Immature natural killer cell (primary cell): ENCODE measurements around the gene KIF7. TPM values are rescaled to one million over a fixed set of nuclear protein-coding genes. Genes with fewer than 3 reads are reported as not detected.

Experiments
- DNase-seq, 3 donors: peaks; one replicate each; pipeline ENCODE4 v3.0.0; 2022; ENCODE audit warnings: mixed read lengths in 1 of 3
- H3K27ac Mint-ChIP-seq, 6 donors: one replicate each; pipeline ENCODE4 v1.8.0; 2020; ENCODE audit warnings: mixed read lengths in 6 of 6, mild to moderate bottlenecking in 5 of 6, inconsistent platforms in 4 of 6, moderate library complexity in 3 of 6
- H3K27me3 Mint-ChIP-seq, 3 donors: one replicate each; pipeline ENCODE4 v1.8.0; 2020 to 2021; ENCODE audit warnings: low read depth in 3 of 3, mild to moderate bottlenecking in 3 of 3, mixed read lengths in 3 of 3, moderate library complexity in 3 of 3, inconsistent platforms in 1 of 3
- H3K36me3 Mint-ChIP-seq, 3 donors: one replicate each; pipeline ENCODE4 v1.8.0; 2020; ENCODE audit warnings: mixed read lengths in 3 of 3, inconsistent platforms in 2 of 3, mild to moderate bottlenecking in 2 of 3
- H3K4me1 Mint-ChIP-seq, 2 donors: one replicate each; pipeline ENCODE4 v1.8.0; 2020; ENCODE audit warnings: inconsistent platforms in 2 of 2, mild to moderate bottlenecking in 2 of 2, mixed read lengths in 2 of 2, moderate library complexity in 1 of 2
- H3K4me3 Mint-ChIP-seq, 5 donors: one replicate each; pipeline ENCODE4 v1.8.0; 2020; ENCODE audit warnings: mild to moderate bottlenecking in 5 of 5, mixed read lengths in 5 of 5, inconsistent platforms in 3 of 5, moderate library complexity in 3 of 5
- H3K9me3 Mint-ChIP-seq, 6 donors: one replicate each; pipeline ENCODE4 v1.8.0; 2020; ENCODE audit warnings: mild to moderate bottlenecking in 6 of 6, mixed read lengths in 6 of 6, inconsistent platforms in 4 of 6, moderate library complexity in 3 of 6
- polyA plus RNA-seq, 3 donors: library from polyadenylated mRNA; unstranded; fragments of 300-500 nt; fragmentation: Illumina TruSeq; gene quantifications; one replicate each; pipeline ENCODE4 v1.2.3, GENCODE V29; 2021

KIF7 gene
- polyA plus RNA-seq, 3 donors from 2014 or later: 0.16 TPM; not detected in 2

GRCh38 chr15:89630974-89631901, 24.0 kb downstream of the KIF7 start:
- H3K9me3 Mint-ChIP-seq: peaks cover 0 to 4% (median 0%) of the 10 kb centered on the region in 6 donors
- no peak overlapping the region for H3K27ac Mint-ChIP-seq
- H3K36me3 Mint-ChIP-seq: peaks cover 0 to 9% (median 4%) of the 10 kb centered on the region in 3 donors
- H3K4me1 Mint-ChIP-seq: no peaks in the 10 kb centered on the region
- H3K27me3 Mint-ChIP-seq: peaks cover 2 to 5% (median 3%) of the 10 kb centered on the region in 3 donors
- H3K4me3 Mint-ChIP-seq: no peak overlapping the region
- DNase-seq: no peak

DNA sequence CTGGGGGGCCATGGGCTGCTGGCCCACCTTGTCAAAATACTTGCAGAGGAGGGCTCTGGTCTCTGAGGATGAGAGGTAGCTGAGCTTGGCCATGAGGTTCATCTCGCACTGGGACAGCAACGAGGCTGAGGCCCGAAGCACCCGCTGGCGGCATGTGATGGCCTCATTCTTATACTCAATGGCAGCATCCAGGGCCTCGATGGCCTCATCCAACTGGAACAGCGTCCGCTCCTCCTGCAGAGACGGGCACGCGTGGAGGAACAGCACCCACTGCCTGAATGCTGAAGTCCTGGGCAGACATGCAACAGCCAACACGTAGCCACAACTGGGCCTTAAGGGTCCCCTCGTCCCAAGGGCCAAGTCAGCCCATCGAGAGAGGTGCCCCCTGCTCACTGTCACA, 25.0 kb downstream of the KIF7 start:
- Mint-ChIP-seq H3K27ac (no peak overlapping the region), H3K9me3 (peaks cover 0 to 2% (median 0%) of the 10 kb centered on the region in 6 donors), H3K36me3 (peaks cover 0 to 8% (median 4%) of the 10 kb centered on the region in 3 donors), H3K4me3 (no peak overlapping the region), H3K27me3 (peaks cover 2 to 5% (median 3%) of the 10 kb centered on the region in 3 donors), H3K4me1 (no peaks in the 10 kb centered on the region)
- DNase-seq: no peak

DNA sequence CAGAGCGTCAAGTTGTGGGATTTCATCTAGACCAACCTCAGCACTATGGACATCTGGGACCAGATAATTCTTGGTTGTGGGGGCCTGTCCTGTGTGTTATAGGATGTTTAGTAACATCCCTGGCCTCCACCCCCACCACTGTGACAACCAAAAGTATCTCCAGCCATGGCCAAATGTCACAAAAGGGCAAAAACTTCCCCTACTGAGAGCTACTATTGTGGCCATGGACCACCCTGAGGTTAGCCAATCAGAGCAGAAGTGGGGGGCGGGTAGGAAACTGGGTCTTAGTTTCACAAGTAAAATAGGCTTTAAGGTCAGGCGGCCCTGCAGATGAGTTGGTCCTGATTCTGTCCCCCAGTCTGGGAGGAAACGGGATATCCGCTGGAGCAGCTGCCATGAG, 25.4 kb downstream of the KIF7 start:
- H3K4me1 Mint-ChIP-seq: no peaks in the 10 kb centered on the region
- H3K4me3 Mint-ChIP-seq: no peak overlapping the region
- no peaks in the 10 kb centered on the region for H3K9me3 Mint-ChIP-seq
- H3K27me3 Mint-ChIP-seq: peaks cover 0 to 5% (median 3%) of the 10 kb centered on the region in 3 donors
- peak overlapping the region in 1 of 6 donors; percentile 51 for H3K27ac Mint-ChIP-seq
- H3K36me3 Mint-ChIP-seq: peaks cover 0 to 7% (median 4%) of the 10 kb centered on the region in 3 donors
- DNase-seq: no peak

- Mint-ChIP-seq H3K9me3 (no peaks in the 10 kb centered on the region), H3K4me3 (no peak overlapping the region), H3K27ac (peak overlapping the region in 1 of 6 donors; percentile 51), H3K36me3 (peaks cover 0 to 7% (median 4%) of the 10 kb centered on the region in 3 donors), H3K4me1 (no peaks in the 10 kb centered on the region), H3K27me3 (peaks cover 0 to 4% (median 3%) of the 10 kb centered on the region in 3 donors)
- no peak for DNase-seq
These were observed 26.2 kb downstream of the KIF7 start for GRCh38 chr15:89628806-89629715.

GRCh38 chr15:89628301-89628700, 27.0 kb downstream of the KIF7 start:
- peaks cover 0 to 7% (median 4%) of the 10 kb centered on the region in 3 donors for H3K36me3 Mint-ChIP-seq
- no peak overlapping the region for H3K27ac Mint-ChIP-seq
- H3K9me3 Mint-ChIP-seq: no peaks in the 10 kb centered on the region
- no peaks in the 10 kb centered on the region for H3K4me1 Mint-ChIP-seq
- H3K4me3 Mint-ChIP-seq: no peak overlapping the region
- H3K27me3 Mint-ChIP-seq: peaks cover 0 to 3% (median under 1%) of the 10 kb centered on the region in 3 donors
- no peak for DNase-seq

DNA sequence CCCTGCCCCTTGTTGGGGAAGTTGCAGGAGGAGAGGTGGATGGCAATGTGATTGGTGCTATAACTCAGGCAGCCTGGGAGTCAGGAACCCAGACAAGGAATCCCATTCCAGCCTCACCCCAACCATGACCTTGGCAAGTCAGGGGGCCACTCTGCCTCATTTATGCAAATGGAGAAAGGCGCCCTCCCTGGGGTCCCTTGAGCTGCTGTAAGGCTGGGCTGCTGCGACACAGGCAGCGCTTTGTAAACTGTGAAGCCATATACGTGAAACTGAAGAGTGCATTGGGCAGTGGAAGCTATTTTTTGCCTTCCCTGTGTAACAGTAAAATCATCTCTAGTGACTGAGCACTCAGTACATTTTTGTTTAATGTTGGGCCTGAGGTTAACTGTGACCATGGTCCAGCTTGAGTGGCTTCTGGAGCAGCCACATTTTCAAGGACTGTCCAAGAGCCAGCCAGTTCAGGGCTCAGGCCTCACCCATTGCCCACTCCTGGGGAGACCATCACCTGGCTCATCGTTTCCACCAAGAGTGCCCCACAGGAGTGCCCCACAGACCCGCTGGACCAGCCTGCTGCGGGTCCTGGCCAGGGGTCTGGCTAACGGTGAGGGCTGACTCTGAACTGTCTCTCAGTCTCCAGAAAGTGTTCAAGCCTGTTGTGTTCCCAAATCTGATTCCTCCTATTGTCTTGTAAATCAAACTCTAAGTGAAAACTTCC, 27.9 kb downstream of the KIF7 start:
- Mint-ChIP-seq H3K27ac (no peak overlapping the region), H3K4me3 (no peak overlapping the region), H3K4me1 (no peaks in the 10 kb centered on the region), H3K9me3 (no peaks in the 10 kb centered on the region), H3K36me3 (peaks cover 0 to 7% (median 4%) of the 10 kb centered on the region in 3 donors), H3K27me3 (peaks cover 0 to 3% (median 0%) of the 10 kb centered on the region in 3 donors)
- DNase-seq: no peak

- Mint-ChIP-seq H3K36me3 (peaks cover 0 to 4% (median 4%) of the 10 kb centered on the region in 3 donors), H3K4me1 (no peaks in the 10 kb centered on the region), H3K9me3 (no peaks in the 10 kb centered on the region), H3K4me3 (no peak overlapping the region), H3K27ac (no peak overlapping the region), H3K27me3 (no peaks in the 10 kb centered on the region)
- DNase-seq: no peak
These were observed 29.6 kb downstream of the KIF7 start for GRCh38 chr15:89625716-89626115.

GRCh38 chr15:89623165-89623564, 32.1 kb downstream of the KIF7 start:
- no peak overlapping the region for H3K27ac Mint-ChIP-seq
- H3K27me3 Mint-ChIP-seq: no peaks in the 10 kb centered on the region
- H3K36me3 Mint-ChIP-seq: peaks cover 0 to 4% (median 0%) of the 10 kb centered on the region in 3 donors
- H3K9me3 Mint-ChIP-seq: no peaks in the 10 kb centered on the region
- no peaks in the 10 kb centered on the region for H3K4me1 Mint-ChIP-seq
- DNase-seq: no peak
- H3K4me3 Mint-ChIP-seq: no peak overlapping the region

DNA sequence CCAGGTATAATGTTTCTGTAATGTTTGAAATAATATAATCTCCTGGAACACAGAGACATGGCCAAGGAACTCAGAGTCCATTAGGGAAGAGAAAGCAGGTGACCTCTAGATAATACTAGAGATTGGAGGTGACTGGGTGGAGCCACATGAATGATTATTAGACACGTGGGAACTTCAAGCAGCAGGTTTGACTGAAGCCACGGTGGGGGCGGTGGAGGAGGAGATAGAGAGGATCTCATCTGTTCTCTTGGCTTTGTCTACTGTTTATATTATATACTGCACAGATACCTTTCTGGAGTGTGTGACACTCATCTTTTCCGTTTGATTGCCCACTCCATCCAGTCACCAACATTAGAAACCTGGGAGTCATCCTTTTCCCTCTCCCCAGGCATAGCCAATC, 33.7 kb downstream of the KIF7 start:
- Mint-ChIP-seq H3K27me3 (no peaks in the 10 kb centered on the region), H3K9me3 (no peaks in the 10 kb centered on the region), H3K27ac (no peak overlapping the region), H3K4me3 (no peak overlapping the region), H3K4me1 (no peaks in the 10 kb centered on the region), H3K36me3 (no peaks in the 10 kb centered on the region)
- DNase-seq: no peak

DNA sequence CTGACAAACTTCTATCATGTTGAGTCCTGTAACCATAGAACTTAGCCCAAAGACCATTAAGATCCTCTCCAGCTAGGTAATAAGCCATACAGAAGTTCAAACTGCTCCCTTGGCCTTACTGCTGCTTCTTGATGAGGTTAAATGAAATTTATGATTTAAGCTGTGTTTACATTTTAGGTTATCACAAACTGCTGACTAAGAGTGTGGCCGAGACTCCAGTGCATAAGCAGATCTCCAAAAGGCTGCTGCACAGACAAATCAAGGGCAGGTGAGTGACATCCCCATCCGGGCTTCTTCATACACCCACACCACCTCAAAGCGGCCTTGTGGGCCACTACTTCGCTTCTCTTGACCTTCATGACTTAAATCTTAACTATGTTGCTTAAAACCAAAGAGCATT, 39.0 kb downstream of the KIF7 start:
- H3K27me3 Mint-ChIP-seq: no peaks in the 10 kb centered on the region
- H3K36me3 Mint-ChIP-seq: peaks cover 16 to 24% (median 17%) of the 10 kb centered on the region in 3 donors
- H3K4me1 Mint-ChIP-seq: no peaks in the 10 kb centered on the region
- no peak for DNase-seq
- H3K4me3 Mint-ChIP-seq: no peak overlapping the region
- H3K27ac Mint-ChIP-seq: no peak overlapping the region
- H3K9me3 Mint-ChIP-seq: peaks cover 0 to 17% (median 7%) of the 10 kb centered on the region in 6 donors

- no peak for DNase-seq
- Mint-ChIP-seq H3K9me3 (peaks cover 0 to 17% (median 7%) of the 10 kb centered on the region in 6 donors), H3K4me1 (no peaks in the 10 kb centered on the region), H3K27me3 (no peaks in the 10 kb centered on the region), H3K27ac (no peak overlapping the region), H3K36me3 (peaks cover 17 to 35% (median 20%) of the 10 kb centered on the region in 3 donors), H3K4me3 (no peak overlapping the region)
These were observed 40.1 kb downstream of the KIF7 start for GRCh38 chr15:89615135-89615534.

DNA sequence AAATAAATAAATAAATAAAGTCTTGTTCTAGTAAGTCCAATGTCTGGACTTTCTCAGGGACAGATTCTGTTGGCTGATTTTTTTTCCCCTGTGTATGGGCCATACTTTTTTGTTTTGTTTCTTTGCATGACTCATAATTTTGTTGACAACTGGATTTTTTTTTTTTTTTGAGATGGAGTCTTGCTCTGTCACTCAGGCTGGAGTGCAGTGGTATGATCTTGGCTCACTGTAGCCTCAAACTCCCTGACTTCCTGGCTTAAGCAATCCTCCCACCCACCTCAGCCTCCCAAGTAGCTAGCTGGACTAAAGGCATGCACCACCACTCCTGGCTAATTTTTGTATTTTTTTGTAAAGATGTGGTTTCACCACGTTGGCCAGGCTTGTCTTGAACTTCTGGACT, 41.1 kb downstream of the KIF7 start:
- H3K4me1 Mint-ChIP-seq: no peaks in the 10 kb centered on the region
- peaks cover 17 to 41% (median 20%) of the 10 kb centered on the region in 3 donors for H3K36me3 Mint-ChIP-seq
- H3K27ac Mint-ChIP-seq: no peak overlapping the region
- H3K4me3 Mint-ChIP-seq: no peak overlapping the region
- H3K27me3 Mint-ChIP-seq: no peaks in the 10 kb centered on the region
- peaks cover 0 to 17% (median 7%) of the 10 kb centered on the region in 6 donors for H3K9me3 Mint-ChIP-seq
- no peak for DNase-seq

GRCh38 chr15:89613031-89613430, 42.2 kb downstream of the KIF7 start:
- no peak for DNase-seq
- Mint-ChIP-seq H3K27ac (no peak overlapping the region), H3K36me3 (peaks cover 17 to 41% (median 20%) of the 10 kb centered on the region in 3 donors), H3K27me3 (no peaks in the 10 kb centered on the region), H3K4me1 (no peaks in the 10 kb centered on the region), H3K9me3 (peaks cover 0 to 17% (median 7%) of the 10 kb centered on the region in 6 donors), H3K4me3 (no peak overlapping the region)
